Activated effector memory CD4-positive, alpha-beta T cell treated with Interleukin-2 at 50 U/mL for 16 hours (primary cell): ENCODE results near the gene CLEC16A.

Experiments
- DNase-seq: peaks from one replicate; pipeline ENCODE4 v3.0.0-alpha.2; 2020

The CLEC16A gene, protein sequence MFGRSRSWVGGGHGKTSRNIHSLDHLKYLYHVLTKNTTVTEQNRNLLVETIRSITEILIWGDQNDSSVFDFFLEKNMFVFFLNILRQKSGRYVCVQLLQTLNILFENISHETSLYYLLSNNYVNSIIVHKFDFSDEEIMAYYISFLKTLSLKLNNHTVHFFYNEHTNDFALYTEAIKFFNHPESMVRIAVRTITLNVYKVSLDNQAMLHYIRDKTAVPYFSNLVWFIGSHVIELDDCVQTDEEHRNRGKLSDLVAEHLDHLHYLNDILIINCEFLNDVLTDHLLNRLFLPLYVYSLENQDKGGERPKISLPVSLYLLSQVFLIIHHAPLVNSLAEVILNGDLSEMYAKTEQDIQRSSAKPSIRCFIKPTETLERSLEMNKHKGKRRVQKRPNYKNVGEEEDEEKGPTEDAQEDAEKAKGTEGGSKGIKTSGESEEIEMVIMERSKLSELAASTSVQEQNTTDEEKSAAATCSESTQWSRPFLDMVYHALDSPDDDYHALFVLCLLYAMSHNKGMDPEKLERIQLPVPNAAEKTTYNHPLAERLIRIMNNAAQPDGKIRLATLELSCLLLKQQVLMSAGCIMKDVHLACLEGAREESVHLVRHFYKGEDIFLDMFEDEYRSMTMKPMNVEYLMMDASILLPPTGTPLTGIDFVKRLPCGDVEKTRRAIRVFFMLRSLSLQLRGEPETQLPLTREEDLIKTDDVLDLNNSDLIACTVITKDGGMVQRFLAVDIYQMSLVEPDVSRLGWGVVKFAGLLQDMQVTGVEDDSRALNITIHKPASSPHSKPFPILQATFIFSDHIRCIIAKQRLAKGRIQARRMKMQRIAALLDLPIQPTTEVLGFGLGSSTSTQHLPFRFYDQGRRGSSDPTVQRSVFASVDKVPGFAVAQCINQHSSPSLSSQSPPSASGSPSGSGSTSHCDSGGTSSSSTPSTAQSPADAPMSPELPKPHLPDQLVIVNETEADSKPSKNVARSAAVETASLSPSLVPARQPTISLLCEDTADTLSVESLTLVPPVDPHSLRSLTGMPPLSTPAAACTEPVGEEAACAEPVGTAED

DNA sequence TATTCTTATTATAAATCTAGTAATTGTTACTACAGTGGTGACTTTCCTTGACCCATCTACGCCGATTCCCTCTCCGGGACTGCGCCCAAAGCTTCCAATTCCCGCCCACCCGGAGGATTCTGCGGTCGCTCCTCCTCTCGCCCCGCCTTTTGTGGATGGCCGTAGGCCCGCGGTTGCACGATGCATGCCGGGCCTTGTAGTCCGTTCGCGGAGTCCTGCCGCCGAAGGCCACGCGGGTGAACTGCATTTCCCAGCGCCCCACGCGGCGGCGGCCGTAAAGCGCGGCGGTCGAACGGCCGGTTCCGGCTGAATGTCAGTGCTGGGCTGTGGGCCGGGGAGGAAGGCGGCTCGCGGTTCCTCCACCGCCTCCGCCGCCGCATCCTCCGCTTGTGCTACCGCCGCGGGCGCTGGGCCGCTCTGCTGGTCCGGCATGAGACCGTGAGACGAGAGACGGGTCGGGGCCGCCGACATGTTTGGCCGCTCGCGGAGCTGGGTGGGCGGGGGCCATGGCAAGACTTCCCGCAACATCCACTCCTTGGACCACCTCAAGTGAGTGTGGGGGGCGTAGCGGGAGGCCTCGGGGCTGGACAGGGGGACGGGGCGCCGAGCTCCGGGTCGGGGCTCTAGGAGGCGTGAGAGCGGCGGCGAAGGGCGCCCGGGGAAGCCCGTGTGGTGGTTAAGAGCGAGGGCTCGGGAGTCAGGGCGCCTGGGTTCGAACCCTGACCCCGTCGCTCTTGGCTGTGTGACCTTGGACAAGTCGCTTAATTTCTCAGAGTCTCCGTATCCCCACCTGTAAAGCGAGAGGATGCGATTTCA lies at the start of gene CLEC16A:
TSS of gene CLEC16A (plus strand) at position 316 of the 816 bp plus-strand sequence. CDS start at position 470, 154 bp downstream.
- peak; percentile 94 for DNase-seq

DNA sequence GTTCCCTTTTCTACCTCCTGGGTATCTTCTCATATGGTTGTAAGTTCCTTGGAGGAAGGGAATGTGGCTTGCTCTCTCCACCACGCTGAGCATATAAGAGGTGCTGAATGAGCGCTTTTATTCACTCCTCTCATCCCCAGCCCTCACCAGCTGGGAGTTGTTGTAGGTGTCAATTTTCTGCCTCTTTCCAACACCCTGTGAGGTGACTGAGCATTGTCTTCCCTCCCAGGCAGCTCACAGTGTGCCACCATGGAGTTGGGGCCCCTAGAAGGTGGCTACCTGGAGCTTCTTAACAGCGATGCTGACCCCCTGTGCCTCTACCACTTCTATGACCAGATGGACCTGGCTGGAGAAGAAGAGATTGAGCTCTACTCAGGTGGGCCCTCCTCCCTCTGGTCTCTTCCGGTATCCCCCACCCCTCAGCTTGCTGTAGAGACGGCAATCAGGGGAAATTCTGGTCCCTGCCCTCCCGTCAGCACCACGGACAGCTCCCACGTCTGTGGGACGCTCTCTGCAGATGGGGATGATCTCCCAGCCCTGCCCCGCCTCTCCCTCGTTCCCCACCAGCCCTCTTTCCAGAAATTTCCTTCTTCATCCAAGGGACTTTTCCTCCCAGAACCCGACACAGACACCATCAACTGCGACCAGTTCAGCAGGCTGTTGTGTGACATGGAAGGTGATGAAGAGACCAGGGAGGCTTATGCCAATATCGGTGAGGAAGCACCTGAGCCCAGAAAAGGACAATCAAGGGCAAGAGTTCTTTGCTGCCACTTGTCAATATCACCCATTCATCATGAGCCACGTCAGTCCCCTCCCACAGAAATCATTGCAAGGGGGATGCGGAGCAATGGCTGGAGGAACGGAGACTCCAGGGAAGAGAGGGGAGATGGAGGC lies 49.1 kb upstream of the CLEC16A start:
- DNase-seq = peak; percentile 8

DNA sequence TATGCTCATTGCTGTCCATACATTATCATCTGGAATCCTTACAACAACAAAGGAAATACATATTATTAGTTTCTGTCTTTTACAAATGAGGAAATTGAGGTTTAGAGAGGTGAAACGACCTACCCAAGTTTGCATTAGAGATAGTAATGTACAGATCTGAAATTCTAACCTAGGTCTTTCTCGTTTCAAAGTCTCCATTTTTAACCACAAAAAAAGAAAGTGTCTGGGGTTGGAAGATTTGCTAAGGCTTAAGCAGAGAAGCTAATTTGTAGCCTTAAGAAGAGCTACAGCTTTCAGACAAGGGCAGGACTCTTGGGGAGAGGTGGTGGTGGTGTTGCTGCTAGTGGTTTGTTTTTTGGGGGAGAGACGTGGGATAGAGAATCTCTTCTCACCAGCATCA lies 48.2 kb upstream of the CLEC16A start:
- DNase-seq = no peak

DNA sequence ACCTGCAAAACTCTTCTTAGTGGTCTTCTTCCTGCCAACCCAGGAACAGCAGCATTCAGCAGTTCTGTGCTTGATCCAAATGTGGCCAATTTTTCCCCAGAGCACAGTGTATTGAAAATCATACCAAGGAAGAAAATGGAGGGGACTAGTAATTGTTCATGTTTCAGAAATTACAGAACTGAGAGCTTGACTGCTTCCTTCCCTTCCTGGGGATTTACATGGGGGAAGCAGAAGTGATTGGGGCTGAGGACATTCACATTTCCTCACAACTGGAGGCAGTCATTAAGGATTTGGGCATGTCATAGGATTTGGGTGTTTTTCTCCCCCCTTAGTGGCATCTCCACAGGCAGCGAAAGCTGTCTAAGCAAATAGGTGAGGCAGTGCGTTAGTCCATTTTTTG lies 47.6 kb upstream of the CLEC16A start:
- DNase-seq = no peak

DNA sequence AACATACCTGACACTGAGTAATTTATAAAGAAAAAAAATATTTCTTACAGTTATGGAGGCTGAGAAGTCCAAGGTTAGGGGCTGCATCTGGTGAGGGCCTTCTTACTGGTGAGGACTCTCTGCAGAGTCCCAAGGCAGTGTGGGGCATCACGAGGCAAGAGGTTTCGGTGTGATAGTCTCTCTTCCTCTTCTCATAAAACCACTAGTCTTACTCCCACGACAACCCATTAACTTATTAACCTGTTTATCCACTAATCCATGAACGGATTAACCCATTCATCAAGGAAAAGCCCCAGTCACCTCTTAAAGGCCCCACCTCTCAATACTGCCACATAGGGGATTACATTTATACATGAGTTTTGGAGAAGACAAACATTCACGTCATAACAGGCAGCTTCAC lies 47.2 kb upstream of the CLEC16A start:
- no peak for DNase-seq

DNA sequence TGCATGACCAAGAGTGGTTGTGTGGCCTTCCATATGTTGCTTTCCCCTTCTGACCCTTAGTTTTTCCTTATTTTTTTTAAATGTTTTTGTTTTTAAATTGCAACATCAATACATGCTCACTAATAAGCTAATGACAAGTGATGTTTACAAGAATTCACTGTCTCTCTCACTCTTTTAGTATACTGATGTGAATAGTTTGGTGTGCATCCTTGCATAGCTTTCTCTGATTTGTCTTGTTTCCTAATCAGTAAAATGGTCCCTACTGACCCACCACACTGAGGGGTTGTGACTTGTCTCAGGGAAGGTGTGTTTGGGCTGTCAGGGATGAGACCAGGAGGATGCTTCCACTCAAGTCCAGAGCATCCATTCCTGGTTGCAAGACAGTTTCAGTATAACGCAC lies 41.4 kb upstream of the CLEC16A start:
- DNase-seq = no peak

DNA sequence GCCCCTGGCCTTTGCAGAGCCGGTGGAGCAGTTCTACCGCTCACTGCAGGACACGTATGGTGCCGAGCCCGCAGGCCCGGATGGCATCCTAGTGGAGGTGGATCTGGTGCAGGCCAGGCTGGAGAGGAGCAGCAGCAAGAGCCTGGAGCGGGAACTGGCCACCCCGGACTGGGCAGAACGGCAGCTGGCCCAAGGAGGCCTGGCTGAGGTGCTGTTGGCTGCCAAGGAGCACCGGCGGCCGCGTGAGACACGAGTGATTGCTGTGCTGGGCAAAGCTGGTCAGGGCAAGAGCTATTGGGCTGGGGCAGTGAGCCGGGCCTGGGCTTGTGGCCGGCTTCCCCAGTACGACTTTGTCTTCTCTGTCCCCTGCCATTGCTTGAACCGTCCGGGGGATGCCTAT lies 37.9 kb upstream of the CLEC16A start:
- no peak for DNase-seq

DNA sequence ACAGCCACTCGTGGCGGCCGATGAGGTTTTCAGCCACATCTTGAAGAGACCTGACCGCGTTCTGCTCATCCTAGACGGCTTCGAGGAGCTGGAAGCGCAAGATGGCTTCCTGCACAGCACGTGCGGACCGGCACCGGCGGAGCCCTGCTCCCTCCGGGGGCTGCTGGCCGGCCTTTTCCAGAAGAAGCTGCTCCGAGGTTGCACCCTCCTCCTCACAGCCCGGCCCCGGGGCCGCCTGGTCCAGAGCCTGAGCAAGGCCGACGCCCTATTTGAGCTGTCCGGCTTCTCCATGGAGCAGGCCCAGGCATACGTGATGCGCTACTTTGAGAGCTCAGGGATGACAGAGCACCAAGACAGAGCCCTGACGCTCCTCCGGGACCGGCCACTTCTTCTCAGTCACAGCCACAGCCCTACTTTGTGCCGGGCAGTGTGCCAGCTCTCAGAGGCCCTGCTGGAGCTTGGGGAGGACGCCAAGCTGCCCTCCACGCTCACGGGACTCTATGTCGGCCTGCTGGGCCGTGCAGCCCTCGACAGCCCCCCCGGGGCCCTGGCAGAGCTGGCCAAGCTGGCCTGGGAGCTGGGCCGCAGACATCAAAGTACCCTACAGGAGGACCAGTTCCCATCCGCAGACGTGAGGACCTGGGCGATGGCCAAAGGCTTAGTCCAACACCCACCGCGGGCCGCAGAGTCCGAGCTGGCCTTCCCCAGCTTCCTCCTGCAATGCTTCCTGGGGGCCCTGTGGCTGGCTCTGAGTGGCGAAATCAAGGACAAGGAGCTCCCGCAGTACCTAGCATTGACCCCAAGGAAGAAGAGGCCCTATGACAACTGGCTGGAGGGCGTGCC lies 37.2 kb upstream of the CLEC16A start:
- DNase-seq = no peak

DNA sequence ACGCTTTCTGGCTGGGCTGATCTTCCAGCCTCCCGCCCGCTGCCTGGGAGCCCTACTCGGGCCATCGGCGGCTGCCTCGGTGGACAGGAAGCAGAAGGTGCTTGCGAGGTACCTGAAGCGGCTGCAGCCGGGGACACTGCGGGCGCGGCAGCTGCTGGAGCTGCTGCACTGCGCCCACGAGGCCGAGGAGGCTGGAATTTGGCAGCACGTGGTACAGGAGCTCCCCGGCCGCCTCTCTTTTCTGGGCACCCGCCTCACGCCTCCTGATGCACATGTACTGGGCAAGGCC lies 36.7 kb upstream of the CLEC16A start:
- DNase-seq = no peak

DNA sequence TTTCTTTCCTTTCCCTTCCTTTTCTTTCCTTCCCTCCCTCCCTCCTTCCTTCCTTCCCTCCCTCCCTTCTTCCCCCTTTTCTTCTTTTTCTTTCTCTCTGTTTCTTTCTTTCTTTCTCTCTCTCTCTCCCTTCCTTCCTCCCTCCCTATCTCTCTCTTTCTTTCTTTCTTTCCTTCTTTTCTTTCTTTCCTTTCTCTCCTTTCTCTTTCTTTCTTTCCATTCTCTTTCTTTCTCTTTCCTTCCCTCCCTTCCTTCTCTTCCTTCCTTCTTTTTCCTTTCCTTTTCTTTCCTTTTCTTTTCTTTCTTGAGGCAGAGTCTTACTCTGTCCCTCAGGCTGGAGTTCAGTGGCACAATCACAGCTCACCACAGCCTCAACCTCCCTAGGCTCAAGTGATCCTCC lies 33.1 kb upstream of the CLEC16A start:
- DNase-seq = no peak

DNA sequence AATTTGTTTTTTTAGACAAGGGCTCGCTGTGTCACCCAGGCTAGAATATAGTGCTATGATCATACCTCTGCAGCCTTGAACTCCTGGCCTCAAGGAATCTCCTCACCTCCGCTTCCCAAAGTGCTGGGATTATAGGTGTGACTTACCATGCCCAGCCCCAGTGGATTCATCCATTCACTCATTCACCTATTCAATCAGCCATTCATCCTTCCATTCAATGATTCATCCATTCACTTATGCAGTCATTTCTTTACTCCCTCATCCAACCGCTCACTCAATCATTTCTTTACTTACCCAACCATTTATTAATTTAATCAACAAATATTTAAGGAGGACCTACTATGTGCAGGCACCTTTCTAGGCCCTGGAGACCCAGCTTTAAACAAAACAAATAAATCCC lies 27.8 kb upstream of the CLEC16A start:
- no peak for DNase-seq

DNA sequence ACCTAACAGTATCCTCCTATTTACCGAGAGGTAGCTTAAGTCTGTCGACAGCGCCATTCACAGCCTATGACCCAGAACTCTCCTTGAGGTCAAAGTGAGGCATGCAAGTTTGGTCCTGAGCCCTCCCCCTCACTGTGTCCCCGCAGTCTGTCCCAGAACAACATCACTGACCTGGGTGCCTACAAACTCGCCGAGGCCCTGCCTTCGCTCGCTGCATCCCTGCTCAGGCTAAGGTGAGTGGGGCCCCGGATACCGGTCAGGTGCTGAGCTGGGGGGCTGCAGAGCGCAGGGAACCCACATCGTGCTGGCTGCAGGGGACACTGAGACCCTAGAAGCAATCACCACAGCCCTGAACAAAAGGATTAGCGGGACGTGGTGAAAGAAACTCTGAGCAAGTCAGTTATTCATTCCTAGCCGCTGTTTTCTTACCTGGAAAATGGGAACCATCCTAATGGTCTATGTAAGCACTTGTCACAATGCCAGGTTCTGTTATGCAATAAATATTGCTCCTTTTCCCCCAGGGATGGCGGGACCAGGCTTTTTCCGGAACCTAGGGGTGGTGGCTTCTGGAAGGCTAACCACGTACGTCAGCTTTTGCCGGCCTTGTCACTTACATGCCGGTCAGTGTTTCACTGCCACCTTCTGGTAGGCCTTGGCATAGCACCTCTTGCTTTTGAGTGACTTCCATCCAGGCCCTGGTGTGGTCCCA lies 25.9 kb upstream of the CLEC16A start:
- DNase-seq = peak; percentile 68

DNA sequence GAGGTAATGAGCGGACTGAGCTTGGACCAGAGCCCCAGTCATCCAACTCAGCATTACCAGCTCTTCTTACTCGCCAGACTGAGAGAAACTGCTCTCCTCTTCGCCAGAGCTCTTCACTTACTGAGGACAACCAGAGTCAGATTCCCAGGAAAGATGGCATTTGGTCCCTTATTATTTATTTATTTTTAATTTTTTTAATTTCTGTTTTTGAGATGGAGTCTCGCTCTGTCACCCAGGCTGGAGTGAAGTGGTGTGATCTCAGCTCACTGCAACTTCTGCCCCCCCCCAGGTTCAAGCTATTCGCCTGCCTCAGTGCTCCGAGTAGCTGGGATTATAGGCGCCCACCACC lies 25.4 kb upstream of the CLEC16A start:
- DNase-seq = no peak

DNA sequence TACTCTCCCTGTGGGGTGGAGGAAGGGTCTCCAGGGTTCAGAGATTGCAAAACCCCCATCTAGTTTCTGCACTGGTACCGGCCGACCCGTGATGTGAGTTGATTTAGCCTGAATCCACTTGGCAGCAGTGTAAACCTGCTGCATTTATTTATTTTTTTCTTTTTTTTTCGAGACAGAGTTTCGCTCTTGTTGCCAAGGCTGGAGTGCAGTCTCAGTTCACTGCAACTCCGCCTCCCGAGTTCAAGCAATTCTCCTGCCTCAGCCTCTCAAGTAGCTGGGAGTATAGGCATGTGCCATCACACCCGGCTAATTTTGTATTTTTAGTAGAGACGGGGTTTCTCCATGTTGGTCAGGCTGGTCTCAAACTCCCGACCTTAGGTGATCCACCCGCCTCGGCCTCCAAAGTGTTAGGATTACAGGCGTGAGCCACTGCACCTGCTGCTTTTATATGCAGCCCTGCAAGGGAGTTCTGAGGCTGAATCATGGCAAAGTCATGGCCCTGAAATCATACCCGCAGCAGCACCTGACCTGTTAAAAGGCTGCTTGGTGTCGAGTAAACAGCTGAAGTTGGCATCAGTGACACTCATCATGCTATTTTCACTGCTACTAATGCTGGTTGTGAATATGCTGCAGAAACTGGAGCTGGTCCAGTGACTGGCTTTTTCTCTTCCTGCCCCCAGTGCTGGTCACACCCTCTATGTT lies 23.5 kb upstream of the CLEC16A start:
- no peak for DNase-seq

DNA sequence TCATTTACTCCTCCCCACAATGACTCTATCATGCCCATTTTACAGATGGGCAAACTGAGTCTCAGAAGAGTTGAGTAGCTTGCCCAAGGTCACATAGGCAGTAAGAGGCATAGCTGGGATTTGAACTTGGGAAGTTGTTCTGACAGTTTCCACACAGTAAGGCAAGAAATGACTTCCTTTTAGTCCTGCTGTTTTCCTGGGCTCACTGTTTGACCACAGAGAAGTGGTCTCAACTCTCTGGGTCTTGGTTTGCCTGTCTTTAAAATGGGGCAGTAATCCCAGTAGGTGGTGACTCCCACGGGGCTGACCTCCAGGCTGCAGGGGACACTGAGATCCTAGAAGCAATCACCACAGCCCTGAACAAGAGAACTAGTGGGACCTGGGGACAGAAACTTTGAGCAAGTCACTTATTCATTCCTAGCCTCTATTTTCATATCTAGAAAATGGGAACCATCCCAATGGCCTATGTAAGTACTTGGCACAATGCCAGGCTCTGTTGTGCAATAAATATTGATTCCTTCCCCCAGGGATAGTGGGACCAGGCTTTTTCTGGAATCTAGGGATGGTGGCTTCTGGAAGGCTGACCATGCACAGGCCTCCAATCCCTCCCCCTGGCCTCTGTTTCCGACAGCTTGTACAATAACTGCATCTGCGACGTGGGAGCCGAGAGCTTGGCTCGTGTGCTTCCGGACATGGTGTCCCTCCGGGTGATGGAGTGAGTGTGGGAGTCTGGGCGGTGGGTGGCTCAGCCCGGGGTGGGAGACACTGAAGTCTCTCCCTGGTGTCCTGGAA lies 22.6 kb upstream of the CLEC16A start:
- no peak for DNase-seq

DNA sequence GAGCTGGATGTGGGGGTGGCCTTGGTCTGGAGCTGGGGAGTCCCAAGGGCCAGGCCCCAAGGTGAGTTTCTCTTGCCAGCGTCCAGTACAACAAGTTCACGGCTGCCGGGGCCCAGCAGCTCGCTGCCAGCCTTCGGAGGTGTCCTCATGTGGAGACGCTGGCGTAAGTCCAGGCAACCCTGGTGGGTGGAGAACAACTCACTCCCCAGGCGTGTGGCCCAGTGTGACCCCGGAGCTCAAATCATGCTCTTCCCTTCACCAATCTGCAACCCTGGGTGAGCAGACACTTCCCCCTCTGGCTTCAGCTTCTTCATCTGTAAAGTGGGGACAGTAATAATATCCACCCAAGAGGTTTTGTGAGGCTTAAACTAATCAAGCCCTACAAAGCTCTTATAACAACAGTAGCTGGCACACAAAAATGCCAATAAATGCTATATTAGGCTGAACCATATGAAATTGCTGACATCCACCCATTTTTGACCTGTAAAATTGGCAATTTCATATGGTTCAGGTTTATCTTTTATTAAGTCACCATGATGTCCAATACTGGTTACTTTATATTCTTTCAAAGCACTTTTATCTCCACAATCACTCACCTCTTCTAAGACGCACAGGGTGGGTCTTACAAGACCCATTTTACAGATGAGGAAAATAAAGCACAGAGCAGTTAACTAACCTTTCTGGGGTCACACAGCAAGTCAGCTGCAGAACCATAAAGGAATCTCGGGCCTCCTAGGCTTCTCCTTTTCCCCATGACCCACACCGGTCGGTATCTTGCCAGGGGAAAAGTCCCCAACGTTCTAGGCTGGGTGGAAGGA lies 21.8 kb upstream of the CLEC16A start:
- DNase-seq = no peak

DNA sequence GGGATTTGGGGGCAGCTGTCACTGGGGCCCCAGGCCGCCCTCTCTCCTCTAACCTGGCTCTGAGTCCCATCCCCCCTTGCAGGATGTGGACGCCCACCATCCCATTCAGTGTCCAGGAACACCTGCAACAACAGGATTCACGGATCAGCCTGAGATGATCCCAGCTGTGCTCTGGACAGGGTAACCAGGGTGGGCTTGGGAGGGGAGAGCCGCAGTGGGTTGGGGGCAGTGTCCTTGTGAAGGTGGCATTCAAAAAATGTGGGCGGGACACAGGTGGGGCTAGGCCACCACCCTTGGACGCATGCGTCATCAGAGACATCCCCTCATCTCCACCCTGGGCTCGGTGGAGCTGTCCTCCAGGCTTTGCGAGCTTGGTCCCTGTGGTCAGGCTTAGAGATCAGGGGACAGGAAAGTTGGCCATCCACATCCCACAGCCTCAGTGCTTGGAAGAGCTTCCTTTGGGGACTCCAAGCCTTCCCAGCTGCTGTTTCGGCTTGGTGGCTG lies 21.2 kb upstream of the CLEC16A start:
- DNase-seq = no peak
